Nephron (organoid): ENCODE measurements around the gene ANKRD36B.
A peak's percentile ranks its signal among the peaks of the same experiment; 100 is the strongest.
"Not testable (repeated sequence)": the region's sequence is repeated elsewhere in the genome, so short reads cannot be mapped to it uniquely, and the experiment has no call there.

Experiments used
- H3K27ac Mint-ChIP-seq, 3 experiments: 2 replicates each; pipeline ENCODE4 v1.8.0; 2020; ENCODE audit warnings: mixed read lengths in 3 of 3, mild to moderate bottlenecking in 2 of 3, moderate library complexity in 1 of 3
- H3K27me3 Mint-ChIP-seq: 2 replicates; pipeline ENCODE4 v1.8.0; 2021; ENCODE audit warnings: low read depth, mild to moderate bottlenecking, moderate library complexity, mixed read lengths
- H3K36me3 Mint-ChIP-seq: 2 replicates; pipeline ENCODE4 v1.8.0; 2020; ENCODE audit warnings: low read depth, mixed read lengths
- H3K4me1 Mint-ChIP-seq: 2 replicates; pipeline ENCODE4 v1.8.0; 2020; ENCODE audit warnings: mixed read lengths
- H3K4me3 Mint-ChIP-seq, 3 experiments: 2 replicates each; pipeline ENCODE4 v1.8.0; 2020; ENCODE audit warnings: mild to moderate bottlenecking in 3 of 3, mixed read lengths in 3 of 3, moderate library complexity in 2 of 3
- H3K9me3 Mint-ChIP-seq: 2 replicates; pipeline ENCODE4 v1.8.0; 2020; ENCODE audit warnings: mixed read lengths
- TF ChIP-seq, protein P1 (sequence below), 3 experiments: fragments of 200-600 bp; sonication (generic); IDR thresholded peaks; one replicate each; pipeline ENCODE4 v1.5.0; 2021; ENCODE audit warnings: antibody characterized with exemption in 3 of 3; ENCODE audit not compliant: unreplicated experiment in 3 of 3

Gene ANKRD36B

DNA sequence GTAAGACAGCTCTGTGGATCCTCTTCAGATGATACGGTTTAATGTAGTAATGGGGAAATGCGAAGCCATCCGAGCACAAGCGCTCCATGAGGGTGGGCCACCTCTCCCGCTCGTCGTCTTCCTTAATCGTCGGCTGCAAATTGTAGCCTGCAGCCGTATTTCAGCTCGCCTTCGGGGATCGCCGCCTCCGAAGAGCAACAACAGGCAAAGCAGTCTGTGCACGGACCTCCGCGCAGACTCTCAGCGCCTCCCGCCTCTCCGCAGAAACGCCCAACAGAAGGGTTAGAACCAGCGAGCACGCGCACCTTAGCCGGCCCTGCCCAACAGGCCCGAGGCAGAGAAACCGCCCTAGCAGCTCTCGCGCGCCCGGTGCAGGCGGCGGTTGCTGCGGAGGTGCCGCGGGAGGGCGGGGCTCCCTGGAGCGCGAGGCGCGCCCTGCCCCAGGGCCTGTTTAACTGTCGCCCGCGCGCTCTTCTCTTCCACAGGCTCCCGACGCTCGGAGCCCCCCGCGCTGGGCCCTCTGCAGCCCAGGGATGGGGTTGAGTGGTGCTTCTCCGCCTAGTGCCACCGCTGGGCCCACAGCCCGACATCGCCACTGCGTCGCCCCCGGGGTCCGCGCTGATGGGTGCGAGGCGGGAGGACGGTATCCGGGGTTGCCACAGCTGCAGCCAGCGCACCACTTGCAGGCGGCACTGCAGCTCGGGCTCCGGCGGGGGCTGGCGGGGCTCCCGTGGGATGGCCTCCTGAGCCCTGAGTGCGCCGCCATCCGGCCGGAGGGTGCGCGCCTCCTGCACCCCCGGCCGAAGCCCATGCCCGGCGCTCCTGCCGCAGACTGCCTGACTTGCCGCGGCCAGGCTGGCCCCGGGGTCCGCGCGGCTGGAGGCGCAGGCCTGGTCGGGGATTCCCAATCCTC, at the start of gene ANKRD36B:
ANKRD36B (minus strand) TSS at position 280 of the 913 bp plus-strand sequence; CDS start at position 88, 192 bp downstream.
- Mint-ChIP-seq H3K4me3 (peak within 1 kb of the TSS; percentile 97 to 100 (median 99)), H3K27ac (peak within 1 kb of the TSS; percentile 96 to 99 (median 99))
- not testable (repeated sequence) for H3K4me1 Mint-ChIP-seq, H3K36me3 Mint-ChIP-seq, H3K9me3 Mint-ChIP-seq, H3K27me3 Mint-ChIP-seq

DNA sequence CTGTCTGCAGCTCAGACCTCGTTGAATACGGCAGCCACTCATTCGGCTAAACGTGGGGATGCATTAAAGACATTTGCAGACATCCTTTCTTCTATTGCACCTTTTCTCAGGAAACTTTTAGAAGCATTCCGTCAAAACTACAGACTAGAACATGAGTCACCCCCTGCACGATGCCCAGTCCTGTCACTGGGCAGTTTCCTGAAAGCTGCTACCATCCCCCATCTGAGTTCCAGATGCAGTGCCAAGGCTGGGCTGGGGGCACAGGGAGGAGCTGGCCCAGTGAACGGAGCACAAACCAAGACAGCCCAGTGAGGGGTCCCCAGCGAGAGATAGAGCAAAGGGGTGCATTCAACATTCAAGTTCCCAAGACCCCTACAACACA, 36.4 kb upstream of the ANKRD36B start:
- H3K9me3 Mint-ChIP-seq, H3K27me3 Mint-ChIP-seq, H3K4me3 Mint-ChIP-seq: not testable (repeated sequence)

DNA sequence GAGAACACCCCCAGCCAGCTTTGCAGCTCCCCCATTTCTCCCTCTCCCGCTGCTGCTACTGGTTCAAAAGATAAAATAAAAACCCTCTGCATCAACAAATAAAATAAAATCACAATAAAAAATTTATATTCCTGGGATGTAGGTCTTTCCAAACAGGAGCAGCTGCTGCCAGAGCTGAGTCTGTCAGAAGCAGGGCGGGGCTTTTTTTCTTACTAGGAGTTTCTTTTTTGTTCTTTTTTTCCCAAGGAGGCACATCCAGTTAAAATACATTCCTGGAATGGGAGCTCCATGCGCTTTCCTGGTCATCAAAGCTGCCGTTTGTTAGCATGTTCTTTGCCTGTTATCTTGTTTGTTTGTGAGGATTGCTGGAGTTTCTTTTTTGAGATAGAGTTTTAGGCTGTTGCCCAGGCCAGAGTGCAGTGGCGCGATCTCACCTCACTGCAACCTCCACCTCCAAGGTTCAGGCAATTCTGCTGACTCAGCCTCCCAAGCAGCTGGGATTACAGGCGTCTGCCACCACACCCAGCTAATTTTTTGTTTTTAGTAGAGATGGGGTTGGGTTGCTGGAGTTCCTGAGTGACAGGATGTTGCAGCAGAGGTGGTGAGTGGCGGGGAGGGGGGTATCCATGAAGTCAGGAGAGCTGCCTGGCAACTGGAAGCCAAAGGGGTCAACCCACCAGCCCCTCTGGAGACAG, 35.8 kb upstream of the ANKRD36B start:
- H3K9me3 Mint-ChIP-seq, H3K27ac Mint-ChIP-seq, H3K27me3 Mint-ChIP-seq, H3K4me1 Mint-ChIP-seq, H3K36me3 Mint-ChIP-seq, H3K4me3 Mint-ChIP-seq: not testable (repeated sequence)

More for the DNA sequence above, 36.4 kb upstream of the ANKRD36B start:
- H3K4me1 Mint-ChIP-seq, H3K36me3 Mint-ChIP-seq, H3K27ac Mint-ChIP-seq: not testable (repeated sequence)

DNA sequence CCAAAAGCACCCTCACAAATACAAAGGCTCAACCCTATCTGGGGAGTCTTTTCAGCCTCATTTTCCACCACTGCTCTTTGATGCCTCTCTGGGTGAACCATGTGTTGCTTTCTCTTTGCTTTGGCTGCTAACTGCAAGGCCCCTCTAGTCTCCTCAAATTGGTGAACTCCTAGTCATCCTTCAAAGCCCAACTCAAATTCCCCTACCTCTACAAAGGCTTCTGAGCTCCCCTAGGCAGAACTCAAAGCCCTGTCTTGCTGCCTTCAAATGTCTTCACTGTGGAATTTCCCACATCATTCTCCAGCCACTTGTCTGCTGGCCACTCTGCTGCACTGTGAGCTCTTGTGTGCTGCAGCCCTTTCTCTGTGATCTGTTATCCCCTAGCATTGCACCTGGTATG, 33.3 kb upstream of the ANKRD36B start:
- H3K27me3 Mint-ChIP-seq, H3K4me1 Mint-ChIP-seq, H3K4me3 Mint-ChIP-seq, H3K9me3 Mint-ChIP-seq, H3K36me3 Mint-ChIP-seq: not testable (repeated sequence)
- peak overlapping the region in 2 of 3 experiments; percentile 60 to 61 for H3K27ac Mint-ChIP-seq

DNA sequence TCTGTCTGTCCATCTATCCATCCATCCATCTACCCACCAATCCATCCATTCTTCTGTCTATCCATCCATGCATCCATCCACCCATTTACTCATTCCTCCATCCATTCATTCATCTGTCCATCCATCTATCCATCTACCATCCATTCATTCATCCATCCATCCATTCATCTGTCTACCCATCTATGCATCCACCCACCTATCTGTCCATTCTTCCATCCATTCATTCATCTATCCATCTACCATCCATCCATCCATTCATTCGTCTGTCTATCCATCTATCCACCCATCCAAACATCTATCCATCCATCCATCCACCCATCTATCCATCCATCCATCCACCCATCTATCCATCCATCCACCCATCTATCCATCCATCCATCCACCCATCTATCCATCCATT, 30.8 kb upstream of the ANKRD36B start:
- peak overlapping the region in 1 of 3 experiments; percentile 3 for H3K27ac Mint-ChIP-seq
- not testable (repeated sequence) for H3K4me3 Mint-ChIP-seq, H3K9me3 Mint-ChIP-seq, H3K36me3 Mint-ChIP-seq, H3K4me1 Mint-ChIP-seq, H3K27me3 Mint-ChIP-seq

DNA sequence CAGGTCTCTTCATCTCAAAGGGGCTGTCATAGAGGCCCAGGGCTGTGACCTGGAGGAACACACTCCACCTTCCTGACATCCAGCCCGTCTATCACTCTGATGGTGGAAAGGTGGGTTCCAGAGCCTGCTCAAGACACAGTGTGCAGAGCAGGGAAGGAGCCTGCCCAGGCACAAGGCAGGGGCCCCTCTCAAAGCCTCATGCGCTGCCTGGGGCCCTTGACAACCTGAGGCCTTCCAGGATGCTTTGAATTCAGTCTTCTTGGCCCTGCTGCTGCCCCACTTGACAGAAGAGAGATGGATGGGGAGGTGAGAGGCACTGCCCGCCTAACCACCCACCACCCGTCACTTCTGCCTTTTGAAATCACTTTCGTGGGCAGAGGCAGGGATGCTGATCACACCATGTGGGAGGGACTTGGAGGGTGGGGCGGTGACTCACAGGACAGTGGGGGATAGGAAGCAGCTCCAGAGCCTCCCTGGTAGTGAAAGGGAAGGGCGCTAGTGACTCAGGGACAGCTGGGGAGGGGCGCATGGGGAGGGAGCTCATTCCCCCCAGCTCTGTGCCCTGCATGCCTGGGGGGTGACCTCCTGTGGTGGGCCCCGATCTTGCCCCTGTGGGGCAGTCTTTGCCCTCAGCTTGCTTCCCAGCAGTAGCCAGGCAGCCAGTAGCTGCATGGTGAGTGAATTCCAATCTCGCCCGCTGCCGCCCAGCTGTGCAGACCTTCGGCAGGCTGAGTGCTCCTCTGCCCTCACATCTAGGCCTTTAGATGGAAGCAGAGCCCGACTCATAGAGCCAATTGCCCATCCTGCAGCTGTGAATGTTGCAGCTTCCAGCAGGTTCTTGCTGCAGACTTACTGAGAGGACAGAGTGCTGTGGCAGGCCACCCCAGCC, 29.5 kb upstream of the ANKRD36B start:
- not testable (repeated sequence) for H3K9me3 Mint-ChIP-seq, H3K4me3 Mint-ChIP-seq, H3K27ac Mint-ChIP-seq, H3K36me3 Mint-ChIP-seq, H3K27me3 Mint-ChIP-seq, H3K4me1 Mint-ChIP-seq

DNA sequence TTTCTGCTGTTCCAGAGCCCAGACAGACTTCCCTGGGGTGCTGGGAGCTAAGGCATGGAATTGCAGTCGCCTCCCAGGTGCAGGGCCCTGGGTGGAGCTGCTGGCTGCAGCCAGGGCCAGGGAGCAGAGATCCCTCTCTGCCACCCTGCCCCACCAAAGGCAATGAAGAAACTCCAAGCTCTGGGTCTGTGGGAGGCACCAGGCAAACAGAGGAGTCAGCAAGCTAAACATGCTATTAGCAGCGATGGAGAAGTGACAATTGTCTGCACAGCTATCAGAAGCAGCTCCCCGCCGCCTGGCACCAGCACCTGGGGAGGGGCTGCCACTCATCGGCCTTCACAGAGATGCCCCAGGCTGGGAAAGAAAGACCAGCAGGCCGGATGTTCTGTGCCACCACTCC, 28.2 kb upstream of the ANKRD36B start:
- H3K27ac Mint-ChIP-seq: peak overlapping the region in 1 of 3 experiments; percentile 44
- TF ChIP-seq, protein P1, sequence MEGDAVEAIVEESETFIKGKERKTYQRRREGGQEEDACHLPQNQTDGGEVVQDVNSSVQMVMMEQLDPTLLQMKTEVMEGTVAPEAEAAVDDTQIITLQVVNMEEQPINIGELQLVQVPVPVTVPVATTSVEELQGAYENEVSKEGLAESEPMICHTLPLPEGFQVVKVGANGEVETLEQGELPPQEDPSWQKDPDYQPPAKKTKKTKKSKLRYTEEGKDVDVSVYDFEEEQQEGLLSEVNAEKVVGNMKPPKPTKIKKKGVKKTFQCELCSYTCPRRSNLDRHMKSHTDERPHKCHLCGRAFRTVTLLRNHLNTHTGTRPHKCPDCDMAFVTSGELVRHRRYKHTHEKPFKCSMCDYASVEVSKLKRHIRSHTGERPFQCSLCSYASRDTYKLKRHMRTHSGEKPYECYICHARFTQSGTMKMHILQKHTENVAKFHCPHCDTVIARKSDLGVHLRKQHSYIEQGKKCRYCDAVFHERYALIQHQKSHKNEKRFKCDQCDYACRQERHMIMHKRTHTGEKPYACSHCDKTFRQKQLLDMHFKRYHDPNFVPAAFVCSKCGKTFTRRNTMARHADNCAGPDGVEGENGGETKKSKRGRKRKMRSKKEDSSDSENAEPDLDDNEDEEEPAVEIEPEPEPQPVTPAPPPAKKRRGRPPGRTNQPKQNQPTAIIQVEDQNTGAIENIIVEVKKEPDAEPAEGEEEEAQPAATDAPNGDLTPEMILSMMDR (IDR thresholded peaks at IDR 0.05; ENCODE audit: unreplicated experiment in 3 of 3): no peak

DNA sequence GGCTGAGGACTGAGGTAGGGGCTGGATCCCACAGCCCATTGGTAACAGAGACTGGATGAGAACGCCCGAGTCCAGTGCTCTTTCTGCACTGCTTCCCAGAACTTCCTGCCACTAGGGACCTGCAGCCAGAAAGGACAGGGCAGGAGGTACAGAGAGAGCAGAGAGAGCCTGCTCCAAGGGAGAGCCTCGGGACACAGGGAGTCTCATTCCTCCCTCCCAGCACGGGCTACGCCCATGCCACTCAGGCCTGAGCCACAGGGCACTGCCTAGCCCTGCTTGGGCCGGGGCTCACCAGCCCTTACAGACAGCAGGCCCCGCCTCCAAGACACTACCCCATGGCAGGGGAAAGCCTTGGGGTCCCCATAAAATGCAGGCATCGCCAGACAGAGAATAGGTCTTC, 26.1 kb upstream of the ANKRD36B start:
- not testable (repeated sequence) for H3K4me3 Mint-ChIP-seq, H3K27me3 Mint-ChIP-seq, H3K27ac Mint-ChIP-seq

More for the DNA sequence above, 28.2 kb upstream of the ANKRD36B start:
- H3K9me3 Mint-ChIP-seq: no peaks in the 10 kb centered on the region
- H3K4me3 Mint-ChIP-seq: no peak overlapping the region
- peaks cover 2% of the 10 kb centered on the region for H3K4me1 Mint-ChIP-seq
- no peaks in the 10 kb centered on the region for H3K36me3 Mint-ChIP-seq
- no peaks in the 10 kb centered on the region for H3K27me3 Mint-ChIP-seq

DNA sequence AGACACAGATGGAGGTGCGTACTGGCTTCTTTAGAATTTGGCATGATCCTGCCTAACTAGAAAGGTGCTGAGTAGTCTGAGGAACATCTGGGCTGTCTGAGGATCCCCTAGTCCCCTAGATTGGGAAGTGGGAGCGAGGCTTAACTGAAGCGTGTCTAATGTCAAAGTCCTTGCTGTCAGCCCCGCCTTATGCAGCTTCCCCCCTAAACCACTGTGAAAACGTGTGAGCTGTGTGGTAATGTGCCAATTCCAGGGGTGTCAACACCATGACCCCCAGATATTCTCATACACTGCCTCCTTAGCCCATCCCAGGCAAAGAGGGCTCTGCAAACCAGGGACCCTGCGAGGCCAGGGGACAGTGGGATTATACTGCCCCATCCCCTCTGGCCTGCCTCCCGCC, 22.2 kb upstream of the ANKRD36B start:
- H3K27ac Mint-ChIP-seq, H3K36me3 Mint-ChIP-seq, H3K4me1 Mint-ChIP-seq, H3K27me3 Mint-ChIP-seq, H3K9me3 Mint-ChIP-seq, H3K4me3 Mint-ChIP-seq: not testable (repeated sequence)

More for the DNA sequence above, 26.1 kb upstream of the ANKRD36B start:
- not testable (repeated sequence) for H3K36me3 Mint-ChIP-seq, H3K4me1 Mint-ChIP-seq, H3K9me3 Mint-ChIP-seq

DNA sequence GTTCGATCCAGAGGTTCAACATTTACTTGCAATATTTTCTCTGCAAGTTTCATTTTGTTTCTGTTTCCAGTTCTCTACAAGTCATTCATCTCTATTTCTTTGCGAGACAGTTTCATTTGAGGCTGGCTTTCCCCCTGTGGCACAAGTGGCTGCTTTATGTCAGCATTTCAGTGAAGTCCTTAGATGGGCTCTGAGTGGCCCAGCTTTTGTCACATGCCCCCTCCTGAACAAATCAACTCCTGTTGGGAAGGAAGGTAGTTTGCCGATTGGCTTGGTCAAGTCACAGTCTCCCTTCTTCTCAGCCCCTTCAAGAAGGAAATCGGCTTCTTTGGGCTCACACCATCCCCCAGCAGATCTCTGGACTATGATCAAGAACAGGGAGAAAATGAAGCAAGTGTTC, 19.1 kb upstream of the ANKRD36B start:
- H3K27me3 Mint-ChIP-seq, H3K27ac Mint-ChIP-seq, H3K4me3 Mint-ChIP-seq, H3K4me1 Mint-ChIP-seq, H3K9me3 Mint-ChIP-seq, H3K36me3 Mint-ChIP-seq: not testable (repeated sequence)

DNA sequence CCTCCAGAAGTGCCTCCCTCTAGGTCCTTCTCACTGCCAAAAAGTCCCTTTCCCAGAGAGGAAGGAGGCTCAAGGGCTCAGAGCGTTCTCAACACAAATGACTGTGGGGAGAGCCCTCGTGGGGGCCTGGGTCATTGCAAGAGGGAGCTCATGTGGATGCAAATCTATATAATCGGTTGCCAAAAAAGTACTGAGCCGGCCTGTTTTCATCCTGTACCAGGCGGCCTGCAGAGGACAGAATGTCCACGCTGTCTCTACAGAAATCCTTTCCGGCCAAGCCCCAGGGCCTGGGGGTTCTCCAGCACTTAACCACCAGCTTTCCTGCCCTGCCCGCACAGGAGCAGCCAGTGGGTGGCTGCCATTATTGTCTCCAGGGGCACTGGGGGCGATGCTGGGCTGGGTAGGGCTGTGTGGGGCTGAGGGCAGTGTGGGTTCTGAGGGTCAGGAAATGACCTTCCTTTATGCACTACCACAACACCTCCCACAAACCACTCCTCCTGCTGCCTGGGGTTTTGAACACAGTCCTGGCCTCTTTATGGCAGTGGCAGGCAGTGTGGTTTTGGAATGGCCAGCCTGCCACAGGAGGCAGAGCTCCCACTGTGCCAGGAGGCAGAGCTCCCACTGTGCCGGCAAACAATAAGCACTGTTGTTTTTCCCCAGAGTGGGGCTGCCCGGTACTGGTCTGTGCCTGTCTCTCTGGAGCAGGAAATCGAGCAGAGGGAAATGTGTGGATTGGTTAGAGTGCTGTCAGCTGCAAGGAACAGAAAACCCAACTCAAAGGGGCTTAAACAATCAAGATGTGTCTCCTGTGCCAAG, 16.1 kb upstream of the ANKRD36B start:
- H3K27ac Mint-ChIP-seq, H3K4me1 Mint-ChIP-seq, H3K9me3 Mint-ChIP-seq: not testable (repeated sequence)

DNA sequence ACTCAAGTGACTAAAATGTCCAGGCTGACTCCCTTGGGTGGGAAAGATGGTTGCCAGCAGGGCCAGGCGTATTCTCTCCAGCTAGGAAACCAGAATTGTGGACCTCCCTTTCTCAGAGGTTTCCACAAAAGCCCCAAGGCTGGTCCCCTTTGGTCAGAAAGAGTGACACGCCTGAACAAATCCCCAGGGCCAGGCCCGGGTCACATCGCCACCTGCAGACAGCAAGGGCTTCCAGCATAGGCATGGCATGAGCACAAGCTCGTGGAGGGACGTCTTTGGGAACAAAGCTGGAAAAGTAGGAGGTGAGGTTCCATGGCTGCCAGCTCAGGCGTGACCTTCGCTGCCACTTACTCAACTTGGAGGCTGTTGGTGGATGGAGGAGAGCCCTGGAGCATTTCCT, 15.4 kb upstream of the ANKRD36B start:
- not testable (repeated sequence) for H3K4me1 Mint-ChIP-seq, H3K27me3 Mint-ChIP-seq, H3K4me3 Mint-ChIP-seq, H3K9me3 Mint-ChIP-seq, H3K27ac Mint-ChIP-seq, H3K36me3 Mint-ChIP-seq

More for the DNA sequence above, 16.1 kb upstream of the ANKRD36B start:
- H3K36me3 Mint-ChIP-seq, H3K27me3 Mint-ChIP-seq, H3K4me3 Mint-ChIP-seq: not testable (repeated sequence)

DNA sequence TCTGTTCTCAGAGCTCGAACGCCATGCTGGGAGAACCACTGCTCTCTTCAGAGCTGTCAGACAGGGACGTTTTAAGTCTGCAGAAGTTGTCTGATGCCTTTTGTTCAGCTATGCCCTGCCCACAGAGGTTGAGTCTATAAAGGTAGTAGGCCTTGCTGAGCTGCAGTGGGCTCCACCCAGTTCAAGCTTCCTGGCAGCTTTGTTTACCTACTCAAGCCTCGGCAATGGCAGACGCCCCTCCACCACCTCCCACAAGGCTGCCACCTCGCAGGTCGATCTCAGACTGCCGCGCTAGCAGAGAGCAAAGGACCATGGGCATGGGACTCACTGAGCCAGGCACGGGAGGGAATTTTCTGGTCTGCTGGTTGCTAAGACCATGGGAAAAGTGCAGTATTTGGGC, 11.9 kb upstream of the ANKRD36B start:
- not testable (repeated sequence) for H3K27me3 Mint-ChIP-seq, H3K27ac Mint-ChIP-seq, H3K9me3 Mint-ChIP-seq, H3K36me3 Mint-ChIP-seq, H3K4me3 Mint-ChIP-seq, H3K4me1 Mint-ChIP-seq
